Keratinocyte (primary cell): ENCODE data around the gene LPIN3. TPM values are rescaled to one million over a fixed set of nuclear protein-coding genes. Genes with fewer than 3 reads are reported as not detected.

Experiments
- DNase-seq: peaks from one replicate; pipeline ENCODE4 v3.0.0-alpha.2; 2011; ENCODE audit warnings: low read depth, missing footprints, low spot score
- FAIRE-seq: peaks from 2 replicates; lab custom pipeline; 2011; peaks lifted over from hg19 to GRCh38; lab: Jason Lieb, UNC
- H2AFZ ChIP-seq: 2 replicates; pipeline ENCODE4 v1.6.0; 2012; ENCODE audit warnings: low read length, control low read depth, inconsistent platforms; ENCODE audit not compliant: control insufficient read depth
- H3K27ac ChIP-seq: 2 replicates; pipeline ENCODE4 v1.5.1; 2011; ENCODE audit warnings: low read length; ENCODE audit not compliant: control insufficient read depth, insufficient read depth
- H3K27me3 ChIP-seq: 3 replicates; pipeline ENCODE4 v1.6.0; 2011; ENCODE audit warnings: low read length; ENCODE audit not compliant: control insufficient read depth, insufficient read depth; ENCODE audit errors: extremely low read depth
- H3K36me3 ChIP-seq, 2 experiments: 2 replicates in 1 of 2; 3 replicates in 1 of 2; pipeline ENCODE4 v1.5.1; 2011; ENCODE audit warnings: low read length in 2 of 2, mild to moderate bottlenecking in 1 of 2; ENCODE audit not compliant: control insufficient read depth in 2 of 2, insufficient read depth in 2 of 2; ENCODE audit errors: extremely low read depth in 1 of 2
- H3K4me1 ChIP-seq: 3 replicates; pipeline ENCODE4 v1.5.1; 2011; ENCODE audit warnings: low read length; ENCODE audit not compliant: control insufficient read depth, insufficient read depth; ENCODE audit errors: extremely low read depth
- H3K4me2 ChIP-seq: 3 replicates; pipeline ENCODE4 v1.6.0; 2011; ENCODE audit warnings: low read depth, low read length; ENCODE audit not compliant: control insufficient read depth, insufficient read depth; ENCODE audit errors: extremely low read depth
- H3K4me3 ChIP-seq, 3 experiments: fragments of 200-600 bp in 1 of 3; sonication (generic) in 1 of 3; 2 replicates in 2 of 3; 3 replicates in 1 of 3; pipeline ENCODE4 v1.5.1; 2011 to 2016; ENCODE audit warnings: low read length in 3 of 3, mild to moderate bottlenecking in 3 of 3, control low read depth in 2 of 3, inconsistent platforms in 1 of 3, low read depth in 1 of 3, mixed read lengths in 1 of 3, mixed run types in 1 of 3, moderate library complexity in 1 of 3; ENCODE audit not compliant: control insufficient read depth in 2 of 3, insufficient read depth in 2 of 3; ENCODE audit errors: extremely low read depth in 1 of 3
- H3K79me2 ChIP-seq: 2 replicates; pipeline ENCODE4 v1.6.0; 2012; ENCODE audit warnings: low read length; ENCODE audit not compliant: control insufficient read depth, insufficient read depth
- H3K9ac ChIP-seq: 3 replicates; pipeline ENCODE4 v1.6.0; 2011; ENCODE audit warnings: low read length; ENCODE audit not compliant: control insufficient read depth, insufficient read depth; ENCODE audit errors: extremely low read depth
- H3K9me1 ChIP-seq: 3 replicates; pipeline ENCODE4 v1.6.0; 2011; ENCODE audit warnings: low read length; ENCODE audit not compliant: control insufficient read depth, insufficient read depth; ENCODE audit errors: extremely low read depth
- H3K9me3 ChIP-seq: 2 replicates; pipeline ENCODE4 v1.5.1; 2012; ENCODE audit warnings: low read depth, low read length; ENCODE audit not compliant: control insufficient read depth
- H4K20me1 ChIP-seq: 3 replicates; pipeline ENCODE4 v1.6.0; 2011; ENCODE audit warnings: low read length; ENCODE audit not compliant: control insufficient read depth, insufficient read depth; ENCODE audit errors: extremely low read depth
- CTCF ChIP-seq, 3 experiments: IDR thresholded peaks in 1 of 3; conservative IDR thresholded peaks in 1 of 3; optimal IDR thresholded peaks in 1 of 3; 2 replicates in 2 of 3; 3 replicates in 1 of 3; pipeline versions ENCODE3 to v1.5.1; 2011; ENCODE audit warnings: low read length in 3 of 3, mild to moderate bottlenecking in 3 of 3, moderate library complexity in 2 of 3, control low read depth in 1 of 3, inconsistent platforms in 1 of 3; ENCODE audit not compliant: insufficient read depth in 2 of 3; ENCODE audit errors: extremely low read depth in 1 of 3
- EZH2 ChIP-seq: IDR thresholded peaks from one replicate; pipeline ENCODE4 v1.6.1; 2012; ENCODE audit warnings: inconsistent platforms, mild to moderate bottlenecking, low read length, moderate library complexity
- dilution Hi-C: fragments of 300-500 bp; cut with MboI; formaldehyde crosslinking; loops from one replicate; pipeline ENCODE4 v1.7.0; 2020; ENCODE audit warnings: low sequenced_read_pairs; ENCODE audit not compliant: extremely low pct_ligation_motif_present
- polyA plus RNA-seq, 5 experiments: library from polyadenylated mRNA; depleted of rRNA in 3 of 5; stranded (reverse) in 3 of 5; stranded (forward) in 1 of 5; unstranded in 1 of 5; fragments of >200 nt; gene quantifications; 1 replicate in 1 of 5; 2 replicates in 3 of 5; 3 replicates in 1 of 5; pipeline versions ENCODE4 v1.2.1 to v1.2.3, GENCODE V29; 2011 to 2012; ENCODE audit warnings: missing spikeins in 2 of 5, low read depth in 1 of 5, low replicate concordance in 1 of 5

LPIN3 gene
- polyA plus RNA-seq, 1 donor (not counting 4 experiments of a cell fraction or from before 2014, with no cell fraction given) = 15.6 TPM

GRCh38 chr20:41304424-41305079 is 36.1 kb upstream of the LPIN3 start:
- no peak for TF ChIP-seq EZH2
- no peak for TF ChIP-seq CTCF (optimal IDR thresholded peaks at IDR 0.05 in 1 of 3, IDR thresholded peaks at IDR 0.05 in 1 of 3, conservative IDR thresholded peaks at IDR 0.05 in 1 of 3; ENCODE audit: extremely low read depth in 1 of 3, insufficient read depth in 2 of 3, low read length in 3 of 3)
- H3K27ac ChIP-seq = no peak overlapping the region
- H3K79me2 ChIP-seq = peaks cover 53% of the 10 kb centered on the region
- dilution Hi-C loops = no loop called here
- no peaks in the 10 kb centered on the region for H4K20me1 ChIP-seq
- FAIRE-seq (no peak), DNase-seq (no peak)
- H3K4me1 ChIP-seq = peaks cover 17% of the 10 kb centered on the region
- H3K9me1 ChIP-seq = no peaks in the 10 kb centered on the region
- no peaks in the 10 kb centered on the region for H3K9me3 ChIP-seq
- no peak overlapping the region for H3K4me2 ChIP-seq
- no peak overlapping the region for H3K9ac ChIP-seq
- H3K36me3 ChIP-seq = no peaks in the 10 kb centered on the region
- no peak overlapping the region for H3K4me3 ChIP-seq
- H3K27me3 ChIP-seq = no peaks in the 10 kb centered on the region
- H2AFZ ChIP-seq = no peak overlapping the region

GRCh38 chr20:41306061-41306727 is 34.4 kb upstream of the LPIN3 start:
- dilution Hi-C loops = no loop called here
- Histone ChIP-seq H3K27me3 (no peaks in the 10 kb centered on the region), H3K4me3 (no peak overlapping the region), H3K4me1 (peaks cover 24% of the 10 kb centered on the region), H2AFZ (no peak overlapping the region), H3K36me3 (no peaks in the 10 kb centered on the region), H3K9me3 (no peaks in the 10 kb centered on the region), H3K4me2 (no peak overlapping the region), H3K9me1 (no peaks in the 10 kb centered on the region), H3K79me2 (peaks cover 50% of the 10 kb centered on the region), H3K9ac (no peak overlapping the region), H4K20me1 (no peaks in the 10 kb centered on the region), H3K27ac (no peak overlapping the region)
- no peak for TF ChIP-seq EZH2
- no peak for TF ChIP-seq CTCF (optimal IDR thresholded peaks at IDR 0.05 in 1 of 3, IDR thresholded peaks at IDR 0.05 in 1 of 3, conservative IDR thresholded peaks at IDR 0.05 in 1 of 3; ENCODE audit: extremely low read depth in 1 of 3, insufficient read depth in 2 of 3, low read length in 3 of 3)
- no peak for DNase-seq
- no peak for FAIRE-seq
